Measurements from ENCODE around the gene KREMEN2.
"Not testable (repeated sequence)": the region's sequence is repeated elsewhere in the genome, so short reads cannot be mapped to it uniquely, and the experiment has no call there.

Gene KREMEN2

GRCh38 chr16:2943716-2944115, 20.4 kb upstream of the KREMEN2 start:
- DNase-seq: not testable (repeated sequence)

- DNase-seq: no peak
These were observed 17.4 kb upstream of the KREMEN2 start for GRCh38 chr16:2946649-2947048.

DNA sequence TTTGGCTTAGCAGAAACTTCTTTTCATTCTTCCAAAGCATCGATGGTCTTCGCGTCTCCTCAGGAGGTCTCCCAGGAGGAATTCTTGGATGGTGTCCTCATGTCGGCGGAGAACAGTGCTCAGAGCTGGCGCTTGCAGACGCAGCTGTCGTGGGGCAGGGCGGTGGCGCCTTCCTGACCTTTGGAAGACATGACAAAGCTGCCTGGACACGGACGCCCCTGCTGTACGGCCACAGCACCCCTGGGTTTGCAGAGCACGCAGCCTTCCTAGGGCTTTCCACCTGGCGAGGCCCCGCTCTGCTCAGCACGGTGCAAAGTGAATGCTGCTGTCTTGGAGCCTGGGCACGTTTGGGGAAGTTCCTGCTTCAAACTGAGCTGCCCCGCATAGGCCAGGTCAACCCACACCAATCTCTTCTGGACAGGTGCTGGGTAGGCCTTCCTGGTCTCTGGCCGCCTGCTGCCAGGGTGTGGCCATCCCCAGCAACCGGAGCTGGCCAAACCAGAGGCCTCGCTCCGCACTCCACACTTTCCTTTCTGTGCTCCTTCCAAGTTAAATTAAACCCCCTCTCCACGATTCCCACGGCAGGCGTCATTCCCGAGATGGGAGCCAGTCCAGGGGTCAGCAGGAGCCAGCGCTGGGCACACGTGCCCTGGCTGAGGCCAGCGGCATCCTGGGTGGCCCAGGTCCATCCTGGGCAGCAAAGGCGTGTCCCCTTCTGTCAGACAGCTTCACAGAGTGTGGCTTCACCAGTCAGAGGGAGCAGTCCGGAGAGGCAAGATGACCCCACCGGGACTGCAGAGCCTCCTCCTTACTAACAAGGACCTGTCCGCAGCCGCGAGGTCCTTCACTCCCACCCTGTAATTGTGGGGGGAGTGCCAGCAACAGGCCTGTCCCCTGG, 15.0 kb upstream of the KREMEN2 start:
- DNase-seq: no peak

GRCh38 chr16:2949705-2950352, 14.2 kb upstream of the KREMEN2 start:
- no peak for DNase-seq

DNA sequence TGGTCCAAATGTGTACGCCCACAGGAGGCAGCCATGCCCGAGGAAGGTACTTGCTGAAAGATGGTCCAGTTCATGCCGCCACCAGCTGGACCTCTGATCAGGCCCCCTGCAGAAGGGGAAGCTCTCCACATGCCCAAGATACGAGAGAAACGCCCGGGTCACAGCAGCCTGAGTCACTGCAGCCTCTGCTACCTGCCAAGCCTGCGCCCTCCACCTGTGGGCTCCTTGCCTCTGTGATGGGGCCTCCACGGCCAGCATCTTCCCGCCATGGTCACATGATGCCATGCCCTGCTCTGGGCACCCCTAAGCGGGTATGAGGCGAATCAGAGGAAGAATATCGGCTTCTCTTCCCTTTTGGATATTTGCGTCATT, 13.7 kb upstream of the KREMEN2 start:
- no peak for DNase-seq

- DNase-seq: no peak
These were observed 13.3 kb upstream of the KREMEN2 start for GRCh38 chr16:2950773-2951172.

- DNase-seq: no peak
These were observed 11.4 kb upstream of the KREMEN2 start for GRCh38 chr16:2952679-2953078.

DNA sequence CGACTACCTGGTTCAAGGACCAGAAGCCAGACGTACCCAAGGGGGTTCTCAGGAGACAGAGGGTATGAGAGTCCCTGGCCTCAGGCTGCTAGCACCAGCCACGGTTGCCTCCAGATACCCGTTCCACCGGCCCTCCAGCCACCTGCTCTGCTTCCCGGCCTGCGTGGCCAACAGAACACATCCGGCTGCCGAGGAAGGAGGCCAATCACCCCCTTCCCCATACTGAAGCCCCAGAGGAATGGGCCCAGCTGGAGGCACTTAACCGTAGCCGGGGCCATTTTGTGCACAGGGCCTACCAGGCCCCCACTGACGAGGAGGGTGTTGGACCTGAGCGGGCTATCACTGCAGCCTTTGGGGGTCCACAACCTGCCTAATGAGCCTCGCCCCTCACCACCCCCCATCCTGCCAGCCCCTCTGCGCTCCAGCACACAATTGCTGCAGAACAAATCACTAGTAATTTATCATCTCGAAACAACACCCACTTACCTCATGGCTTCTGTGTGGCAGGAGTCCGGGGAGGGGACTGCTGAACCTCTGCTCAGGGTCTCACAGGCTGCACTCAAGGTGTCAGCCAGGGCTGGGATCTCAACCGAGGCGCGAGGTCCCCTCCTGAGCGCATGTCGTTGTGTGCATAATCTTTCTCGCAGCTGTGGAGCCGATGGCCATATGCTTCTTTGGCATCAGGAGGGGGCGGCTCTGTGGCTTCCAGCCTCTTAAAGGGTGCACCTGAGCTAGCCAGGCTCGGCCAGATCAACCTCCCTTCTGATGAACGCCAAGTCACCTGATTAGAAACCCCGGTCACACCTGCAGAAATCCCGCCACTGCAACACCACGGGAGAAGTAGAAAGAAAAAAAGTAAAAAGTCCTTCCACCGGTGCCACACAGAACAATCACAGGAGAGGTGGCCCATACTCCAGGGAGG, 10.1 kb upstream of the KREMEN2 start:
- DNase-seq: no peak

DNA sequence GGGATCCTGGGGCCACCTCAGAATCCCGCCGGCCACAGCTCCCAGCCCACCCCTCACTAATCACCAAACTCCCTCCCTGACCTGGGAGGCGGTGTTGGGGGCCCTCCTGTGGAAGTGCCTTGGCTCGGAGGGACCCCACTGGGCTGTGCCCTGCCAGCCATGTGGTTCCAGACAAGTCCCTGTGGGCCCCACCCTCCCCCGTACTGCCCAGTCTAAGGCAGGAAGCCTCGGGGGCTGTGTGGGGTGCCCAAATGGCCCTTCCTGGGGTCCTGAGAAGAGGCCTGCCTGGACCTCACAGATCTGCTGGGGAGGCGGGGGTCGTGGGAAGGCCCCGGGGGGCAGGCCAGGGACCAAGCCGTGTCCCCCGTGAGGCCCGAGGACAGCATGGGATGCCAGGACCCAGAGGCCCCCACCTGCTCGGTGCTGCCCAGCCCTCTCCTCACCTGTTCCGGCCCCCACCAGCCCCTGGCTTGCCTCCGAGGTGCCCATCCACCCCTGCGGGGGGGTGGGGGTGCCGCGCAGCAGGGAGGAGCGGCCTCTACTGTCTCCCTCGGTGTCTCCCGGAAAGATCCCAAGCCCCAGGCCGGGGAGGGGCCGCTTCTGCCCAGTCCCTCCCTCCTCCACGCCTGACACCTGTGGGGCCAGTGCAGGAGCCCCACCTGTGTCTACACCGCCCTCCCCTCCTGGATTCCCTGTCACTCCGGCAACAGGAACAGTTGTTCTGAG, 9.3 kb upstream of the KREMEN2 start:
- no peak for DNase-seq

GRCh38 chr16:2955438-2955778, 8.7 kb upstream of the KREMEN2 start:
- DNase-seq: no peak

GRCh38 chr16:2955779-2956578, 8.1 kb upstream of the KREMEN2 start:
- DNase-seq: no peak

DNA sequence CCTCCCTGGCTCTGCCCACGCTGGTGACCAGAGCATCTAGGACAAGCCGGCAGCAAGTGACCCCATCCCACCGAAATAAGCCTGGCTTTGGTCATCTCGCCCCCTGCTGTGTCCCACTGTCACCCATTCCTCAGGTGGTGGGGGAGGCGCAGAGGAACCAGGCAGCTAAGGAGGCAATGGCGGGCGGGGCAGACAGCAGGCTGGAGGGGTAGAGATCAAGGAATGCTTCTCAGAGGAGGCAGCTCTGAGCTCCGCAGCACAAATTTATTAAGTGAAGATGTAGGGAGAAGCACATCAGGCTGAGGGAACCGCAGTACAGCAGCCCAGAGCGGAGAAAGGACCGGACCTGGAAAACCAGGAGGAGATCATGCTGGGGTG, 7.5 kb upstream of the KREMEN2 start:
- DNase-seq: no peak

DNA sequence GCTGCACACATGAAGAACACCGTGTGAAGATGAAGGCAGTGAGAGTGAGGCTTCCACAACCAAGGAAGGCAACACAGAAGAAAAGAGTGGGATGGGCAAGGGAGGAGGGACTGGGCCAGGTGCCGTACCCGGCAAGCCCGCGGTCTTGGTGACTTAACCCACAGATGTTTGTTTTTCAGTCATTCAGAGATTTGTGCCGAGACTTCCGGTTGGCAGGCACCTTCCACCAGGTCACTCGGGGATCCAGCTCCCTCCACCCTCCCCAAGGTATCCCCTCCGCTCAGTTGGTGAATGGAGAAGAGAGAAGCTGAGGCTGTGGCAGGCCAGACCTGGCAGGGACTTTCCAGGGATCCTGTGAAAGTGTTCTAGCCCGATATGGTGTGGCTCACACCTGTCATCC, 4.9 kb upstream of the KREMEN2 start:
- DNase-seq: no peak

- DNase-seq: no peak
These were observed 3.7 kb upstream of the KREMEN2 start for GRCh38 chr16:2960183-2961010.

GRCh38 chr16:2962334-2963073, 1.6 kb upstream of the KREMEN2 start:
- DNase-seq: no peak

DNA sequence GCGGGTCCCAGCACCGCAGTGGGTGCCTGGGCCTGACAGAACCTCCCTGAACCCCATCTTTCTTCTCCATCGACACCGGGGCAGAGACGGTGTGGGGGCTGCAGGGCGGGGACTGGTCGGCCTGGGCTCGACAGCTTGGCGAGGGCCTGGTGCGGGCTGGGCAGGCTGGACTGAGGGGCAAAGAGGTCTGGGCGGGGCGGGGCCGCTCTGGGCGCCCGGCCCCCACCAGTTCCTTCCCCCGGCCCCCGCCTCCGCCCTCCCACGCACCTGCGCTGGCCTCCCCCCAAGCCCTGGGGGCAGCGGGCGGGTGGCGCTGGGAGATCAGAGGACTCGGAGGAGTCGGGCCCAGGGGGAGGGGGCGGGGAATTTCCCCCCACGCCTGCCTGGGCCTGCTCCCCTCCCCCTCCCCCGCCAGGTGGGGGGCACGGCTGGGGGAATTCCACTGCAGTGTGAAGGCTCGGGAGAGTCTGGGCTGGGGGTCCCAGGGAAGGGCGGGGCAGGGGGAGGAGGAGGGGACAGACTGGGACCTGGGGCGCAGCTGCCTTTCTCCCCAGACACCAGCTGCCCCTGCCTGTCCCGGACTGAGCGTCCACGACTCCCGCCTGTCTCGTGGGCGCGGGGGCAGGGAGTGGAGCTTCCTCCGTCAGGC, 877 bp upstream of the KREMEN2 start:
- DNase-seq: peak; percentile 22 to 34

GRCh38 chr16:2964475-2965336, 631 bp downstream of the KREMEN2 start:
- DNase-seq: peak; percentile 35 to 38

GRCh38 chr16:2966043-2966807, 2.1 kb downstream of the KREMEN2 start:
- DNase-seq: no peak
